Neuron (in vitro differentiated cells): Measurements from ENCODE around the gene GOLGA6L7.
A peak's percentile ranks its signal among the peaks of the same experiment; 100 is the strongest.

Experiments used
- H2AFZ ChIP-seq: one replicate; pipeline ENCODE4 v1.6.1; 2013; ENCODE audit warnings: low read depth, mild to moderate bottlenecking, inconsistent platforms, low read length, moderate library complexity
- H3K27me3 ChIP-seq: one replicate; pipeline ENCODE4 v1.6.1; 2013; ENCODE audit warnings: low read length; ENCODE audit not compliant: insufficient read depth
- H3K36me3 ChIP-seq: one replicate; pipeline ENCODE4 v1.6.1; 2013; ENCODE audit warnings: low read length; ENCODE audit not compliant: insufficient read depth
- H3K4me1 ChIP-seq: one replicate; pipeline ENCODE4 v1.6.1; 2013; ENCODE audit warnings: low read length; ENCODE audit not compliant: insufficient read depth
- H3K4me3 ChIP-seq: 2 replicates; pipeline ENCODE4 v1.5.1; 2013; ENCODE audit warnings: mild to moderate bottlenecking, low read length, moderate library complexity
- H3K9me3 ChIP-seq: one replicate; pipeline ENCODE4 v1.6.1; 2013; ENCODE audit warnings: low read length

The GOLGA6L7 gene

DNA sequence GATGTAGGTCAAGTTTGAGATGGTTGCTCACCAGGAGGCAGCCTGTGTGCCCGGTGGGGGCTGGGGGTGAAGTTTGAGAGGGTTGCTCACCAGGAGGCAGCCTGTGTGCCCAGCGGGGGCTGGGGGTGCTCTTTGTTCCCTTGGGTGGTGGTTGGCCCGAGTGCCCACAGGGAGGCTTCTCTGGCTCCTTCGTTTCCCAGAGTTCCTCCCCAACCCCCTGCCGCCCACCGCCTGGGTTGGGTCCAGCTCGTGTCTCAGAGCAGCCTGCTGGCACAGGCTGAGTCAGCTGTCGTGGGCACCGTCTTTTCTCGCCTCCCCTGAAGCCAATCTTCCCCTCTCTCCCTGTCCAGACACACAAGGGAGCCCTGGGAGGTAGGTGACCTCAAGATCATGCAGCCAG is 40.5 kb upstream of the GOLGA6L7 start:
- Histone ChIP-seq H3K4me1 (peaks cover 18% of the 10 kb centered on the region), H3K4me3 (no peak overlapping the region), H3K36me3 (no peaks in the 10 kb centered on the region), H3K27me3 (no peaks in the 10 kb centered on the region), H2AFZ (no peak overlapping the region), H3K9me3 (no peaks in the 10 kb centered on the region)

DNA sequence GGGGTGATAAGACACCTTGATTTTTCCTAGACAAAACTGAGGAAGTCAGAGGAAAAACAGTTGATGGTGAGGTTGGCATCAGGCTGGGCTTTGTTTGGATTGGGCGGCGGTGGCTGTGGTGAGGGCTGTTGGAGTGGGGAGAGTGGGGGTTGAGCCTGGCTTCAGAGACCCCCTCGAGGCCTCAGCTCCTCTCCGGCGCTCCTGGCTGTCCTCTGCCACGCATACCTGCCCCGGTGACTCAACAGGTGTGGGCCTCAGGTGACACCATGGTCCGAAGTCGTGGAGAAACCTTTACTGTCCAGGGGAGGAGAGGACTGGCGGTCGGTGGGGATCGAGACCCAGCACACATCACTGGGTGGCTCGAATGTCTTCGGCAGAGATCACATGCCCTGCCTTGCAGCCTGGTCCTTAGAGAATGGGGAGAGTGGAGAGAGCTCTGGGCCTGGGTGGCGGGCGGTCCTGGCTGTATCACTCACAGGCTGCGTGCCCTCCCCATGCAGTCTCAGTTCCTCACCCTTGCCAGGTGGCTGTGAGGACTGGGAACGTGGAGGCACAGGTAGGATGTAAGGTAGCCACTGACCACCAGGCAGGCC is 40.0 kb upstream of the GOLGA6L7 start:
- Histone ChIP-seq H3K27me3 (no peaks in the 10 kb centered on the region), H3K36me3 (no peaks in the 10 kb centered on the region), H3K9me3 (no peaks in the 10 kb centered on the region), H2AFZ (no peak overlapping the region), H3K4me3 (no peak overlapping the region), H3K4me1 (peaks cover 18% of the 10 kb centered on the region)

DNA sequence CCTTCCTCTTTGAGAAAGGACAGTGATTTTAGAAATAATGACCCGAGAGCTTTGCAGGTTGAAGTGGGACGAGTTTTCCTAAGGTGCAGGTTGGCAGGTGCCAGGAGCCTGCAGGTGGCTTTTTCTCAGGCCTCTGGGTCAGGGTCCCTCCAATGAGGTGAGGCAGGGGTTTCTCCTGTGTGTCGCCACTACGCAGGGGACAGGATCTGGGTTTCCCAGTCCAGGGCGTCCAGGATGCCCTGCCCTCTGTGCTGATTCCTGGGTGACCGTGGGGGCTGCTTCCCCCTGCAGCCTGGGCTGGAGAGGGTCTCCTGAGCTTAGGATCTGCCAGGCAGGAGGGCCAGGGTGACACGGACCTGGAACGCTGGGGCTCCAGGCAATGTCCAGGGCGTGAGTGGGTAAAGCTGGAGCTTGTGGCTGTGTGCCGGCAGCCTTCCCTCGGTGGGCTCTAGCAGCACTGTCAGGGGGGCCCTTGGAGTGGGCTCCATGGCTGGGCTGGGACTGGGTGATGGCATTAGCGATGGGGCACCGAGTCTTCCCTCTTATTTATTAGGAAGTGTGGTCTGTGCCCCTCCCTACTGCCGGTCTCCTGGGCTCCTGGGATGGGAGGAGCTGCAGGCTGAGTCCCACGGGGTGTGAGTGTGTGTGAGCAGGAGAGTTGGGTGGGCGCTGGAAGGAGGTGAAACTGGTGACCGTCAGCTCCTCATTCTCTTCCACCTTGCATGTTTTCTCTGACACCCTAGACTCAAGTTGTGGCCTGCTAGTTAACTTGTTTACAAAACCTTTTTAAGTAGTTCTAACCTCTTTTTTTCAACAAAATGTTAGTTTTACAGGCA is 39.1 kb upstream of the GOLGA6L7 start:
- peak overlapping the region; percentile 81 for H3K4me3 ChIP-seq
- peaks cover 18% of the 10 kb centered on the region for H3K4me1 ChIP-seq
- no peaks in the 10 kb centered on the region for H3K9me3 ChIP-seq

DNA sequence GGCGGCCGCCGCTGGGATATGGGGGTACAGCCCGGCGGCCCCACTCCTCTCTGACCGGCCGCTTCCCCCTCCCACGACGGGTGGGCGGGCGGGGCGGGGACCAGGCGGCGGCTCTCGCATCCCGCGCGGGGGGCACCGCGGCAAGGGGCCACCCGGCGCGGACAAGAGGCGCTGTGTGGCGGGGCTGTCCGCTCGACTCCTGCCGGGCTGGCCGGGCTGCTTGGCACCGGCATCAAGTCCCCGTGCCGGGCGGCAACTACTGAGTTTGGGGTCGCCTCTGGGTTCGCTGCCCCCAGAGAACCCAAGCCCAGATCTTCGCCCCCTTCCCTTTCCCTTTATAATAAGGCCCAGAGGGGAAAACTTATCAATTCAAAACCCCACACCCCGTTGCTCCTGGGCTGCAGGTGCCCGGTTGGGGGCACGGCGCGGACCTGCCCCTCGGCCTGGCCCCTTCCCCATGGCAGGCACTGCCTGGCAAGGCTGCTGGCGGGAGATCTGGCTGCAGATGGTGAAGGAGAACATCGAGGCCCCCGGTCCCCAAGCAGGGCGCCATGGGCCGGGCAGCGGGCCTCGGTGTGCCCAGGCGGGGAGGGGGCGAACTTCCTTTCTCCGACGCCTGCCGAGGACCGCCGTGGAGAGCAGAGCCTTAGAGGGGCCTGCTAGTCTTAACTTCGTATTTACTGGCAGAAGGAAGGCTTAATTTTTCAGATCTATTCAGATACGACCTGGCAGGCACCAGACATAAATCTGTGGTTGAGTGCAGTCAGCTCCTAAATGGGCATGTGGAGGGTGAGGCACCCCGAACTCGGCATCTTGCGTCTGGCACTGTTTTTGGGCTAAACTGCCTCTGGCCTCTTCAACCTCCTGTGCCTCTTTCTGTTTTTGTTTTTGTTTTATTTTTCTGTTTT is 38.2 kb upstream of the GOLGA6L7 start:
- Histone ChIP-seq H3K27me3 (no peaks in the 10 kb centered on the region), H3K4me3 (peak overlapping the region; percentile 81), H2AFZ (peak overlapping the region; percentile 46), H3K9me3 (no peaks in the 10 kb centered on the region), H3K4me1 (peaks cover 18% of the 10 kb centered on the region), H3K36me3 (no peaks in the 10 kb centered on the region)

More for the DNA sequence above, 39.1 kb upstream of the GOLGA6L7 start:
- no peaks in the 10 kb centered on the region for H3K27me3 ChIP-seq
- H3K36me3 ChIP-seq: no peaks in the 10 kb centered on the region
- H2AFZ ChIP-seq: no peak overlapping the region

DNA sequence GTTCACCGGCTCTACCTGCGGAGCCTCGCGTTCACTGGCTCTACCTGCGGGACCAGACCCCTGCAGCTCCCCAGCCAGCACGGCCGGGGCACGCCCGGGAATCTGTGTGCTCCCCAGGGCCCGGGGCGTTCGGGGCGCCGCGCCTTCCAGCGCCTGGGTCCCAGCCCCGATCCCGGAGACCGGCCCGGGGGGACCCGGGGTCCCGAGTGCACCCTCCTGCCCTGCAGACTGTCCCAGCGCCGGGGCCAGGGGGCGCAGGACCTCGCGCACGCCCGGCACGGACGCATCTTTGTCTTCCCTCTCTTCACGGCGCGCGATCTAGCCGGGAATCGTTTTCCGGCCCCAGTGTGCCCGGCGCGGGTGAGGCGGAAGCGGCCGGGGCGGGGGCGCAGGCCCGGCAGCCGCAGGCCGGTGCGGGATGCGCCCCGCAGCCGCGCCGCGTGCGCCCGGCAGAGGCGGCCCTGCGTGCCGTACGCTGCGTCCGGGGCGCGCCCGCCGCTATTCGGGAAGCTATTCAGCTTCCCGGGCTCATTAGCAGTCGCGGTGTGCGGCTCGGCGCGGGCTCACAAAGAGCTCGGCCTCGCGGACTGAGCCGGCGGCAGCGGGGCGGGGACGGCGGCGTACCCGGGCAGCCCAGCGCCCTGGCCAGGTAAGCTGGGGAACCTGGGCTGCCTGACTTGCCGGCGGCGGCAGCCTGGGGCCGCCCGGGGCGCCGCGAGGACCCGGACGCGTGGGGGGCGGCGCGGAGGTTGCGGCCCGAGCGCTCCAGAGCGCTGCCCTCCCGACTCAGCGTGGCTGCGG is 37.4 kb upstream of the GOLGA6L7 start, which contains the start of gene APBA2:
TSS of gene APBA2 (plus strand) at position 345 of the 801 bp plus-strand sequence. CDS start 167,911 bp downstream, outside the sequence.
- H3K36me3 ChIP-seq: no peaks in the 10 kb centered on the region
- H2AFZ ChIP-seq: peak within 1 kb of the TSS; percentile 73
- H3K9me3 ChIP-seq: no peaks in the 10 kb centered on the region
- peak within 1 kb of the TSS; percentile 81 for H3K4me3 ChIP-seq
- peaks cover 18% of the 10 kb centered on the region for H3K4me1 ChIP-seq
- no peaks in the 10 kb centered on the region for H3K27me3 ChIP-seq

DNA sequence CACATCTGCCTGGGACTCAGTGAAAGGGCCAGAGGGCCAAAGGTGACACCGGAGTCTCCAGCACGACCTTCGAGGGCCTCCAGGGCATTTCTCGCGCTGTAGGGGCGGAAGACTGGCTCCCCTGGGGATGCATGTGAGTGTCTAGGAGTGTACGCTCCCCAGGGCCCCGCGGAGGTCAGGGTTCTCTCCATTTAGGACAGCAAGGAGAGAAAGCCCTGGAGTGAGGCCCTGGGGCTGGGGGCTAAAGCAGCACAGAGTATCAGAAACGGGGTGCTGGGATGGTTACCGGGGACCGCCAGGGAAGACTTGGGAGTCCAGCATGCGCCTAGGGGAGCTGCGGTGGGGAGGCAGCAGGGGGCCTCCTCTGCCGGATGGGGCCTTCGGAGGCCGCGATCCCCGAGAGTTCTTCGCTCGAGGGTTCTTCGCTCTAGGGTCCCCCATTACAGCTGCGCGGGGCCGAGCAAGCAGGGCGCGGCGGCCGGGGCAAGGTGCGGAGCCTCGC is 36.7 kb upstream of the GOLGA6L7 start:
- peaks cover 18% of the 10 kb centered on the region for H3K4me1 ChIP-seq
- no peaks in the 10 kb centered on the region for H3K36me3 ChIP-seq
- peak overlapping the region; percentile 81 for H3K4me3 ChIP-seq
- H3K27me3 ChIP-seq: no peaks in the 10 kb centered on the region
- H2AFZ ChIP-seq: peak overlapping the region; percentile 73
- no peaks in the 10 kb centered on the region for H3K9me3 ChIP-seq

DNA sequence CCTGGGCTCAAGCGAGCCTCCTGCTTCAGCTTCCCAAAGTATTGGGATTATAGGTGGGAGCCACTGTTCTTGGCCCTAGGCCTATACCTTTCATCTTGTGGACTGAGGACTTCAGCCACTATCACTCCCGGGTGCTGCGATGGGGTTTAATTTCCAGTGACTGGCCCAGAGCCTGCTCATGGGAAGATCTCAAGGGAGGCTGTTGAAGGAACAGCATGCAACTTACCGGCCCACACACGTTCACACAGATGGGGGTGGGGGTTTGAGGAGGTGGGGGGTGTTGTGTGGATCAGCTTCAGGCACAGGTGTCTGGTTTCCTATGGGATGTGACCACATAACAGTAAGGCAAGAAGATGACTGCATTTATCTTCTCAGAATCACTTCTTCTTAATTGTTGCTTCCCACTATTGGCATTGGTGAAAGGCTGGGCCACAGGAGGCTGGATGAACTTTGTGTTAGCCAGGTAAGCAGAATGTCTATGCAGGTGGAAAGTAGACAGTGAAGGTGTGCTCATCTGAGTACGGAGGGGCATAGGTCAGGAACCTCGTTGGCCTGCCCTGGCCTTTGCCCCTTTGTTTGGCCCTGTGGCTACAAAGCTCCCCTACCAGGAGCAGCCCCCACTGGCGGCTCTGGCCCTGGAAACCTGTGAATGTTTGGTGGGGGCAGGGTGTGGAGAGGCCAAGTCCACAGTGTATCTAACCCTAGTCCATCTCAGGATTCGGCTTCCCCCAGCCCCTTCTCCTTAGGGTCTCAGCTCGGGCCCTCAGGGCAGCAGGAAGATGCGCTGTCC is 35.9 kb upstream of the GOLGA6L7 start:
- no peak overlapping the region for H2AFZ ChIP-seq
- H3K36me3 ChIP-seq: no peaks in the 10 kb centered on the region
- H3K4me3 ChIP-seq: no peak overlapping the region
- peaks cover 18% of the 10 kb centered on the region for H3K4me1 ChIP-seq
- no peaks in the 10 kb centered on the region for H3K27me3 ChIP-seq
- no peaks in the 10 kb centered on the region for H3K9me3 ChIP-seq

DNA sequence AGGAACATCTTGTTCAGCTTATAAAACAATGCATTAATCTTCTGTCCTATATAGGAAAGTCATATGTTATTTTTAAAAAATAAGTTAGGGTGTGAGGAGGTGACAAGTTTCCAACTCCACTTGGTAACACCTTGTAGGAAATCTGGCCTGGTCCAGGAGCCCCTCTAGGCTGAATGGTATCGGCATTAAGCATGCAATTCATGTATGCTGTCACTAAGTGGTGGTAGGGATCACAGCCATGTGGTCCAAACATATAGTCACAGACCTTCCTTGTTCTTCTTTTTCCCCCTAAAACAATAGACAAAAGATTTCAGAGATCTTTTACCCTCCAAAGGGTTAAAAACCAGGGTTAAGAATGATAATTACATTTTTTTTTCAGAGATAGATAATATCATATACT is 33.2 kb upstream of the GOLGA6L7 start:
- no peaks in the 10 kb centered on the region for H3K9me3 ChIP-seq
- no peaks in the 10 kb centered on the region for H3K36me3 ChIP-seq
- no peaks in the 10 kb centered on the region for H3K27me3 ChIP-seq

DNA sequence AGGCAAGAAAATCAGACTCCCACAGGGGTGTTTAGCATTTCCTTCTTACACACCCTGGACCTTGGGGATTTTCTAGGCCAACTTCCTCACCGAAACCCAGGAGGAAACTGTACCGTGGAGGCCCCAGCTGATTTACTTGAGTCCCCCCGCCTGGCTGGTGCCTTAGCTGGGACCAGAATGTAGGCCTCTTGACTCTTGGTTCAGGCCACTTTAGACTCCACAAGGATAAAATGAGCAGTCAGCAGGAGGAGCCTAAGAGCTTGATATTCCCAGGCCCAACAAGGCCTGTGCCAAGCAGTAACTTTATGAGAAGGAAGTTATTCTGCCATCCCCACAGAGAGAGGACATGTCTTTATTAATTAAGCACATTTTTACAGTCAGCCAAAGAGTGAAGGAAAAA is 32.7 kb upstream of the GOLGA6L7 start:
- no peak overlapping the region for H3K4me3 ChIP-seq
- peaks cover 16% of the 10 kb centered on the region for H3K4me1 ChIP-seq
- H3K27me3 ChIP-seq: no peaks in the 10 kb centered on the region
- no peaks in the 10 kb centered on the region for H3K36me3 ChIP-seq
- no peaks in the 10 kb centered on the region for H3K9me3 ChIP-seq
- H2AFZ ChIP-seq: no peak overlapping the region

More for the DNA sequence above, 33.2 kb upstream of the GOLGA6L7 start:
- Histone ChIP-seq H2AFZ (no peak overlapping the region), H3K4me1 (peaks cover 13% of the 10 kb centered on the region), H3K4me3 (no peak overlapping the region)

DNA sequence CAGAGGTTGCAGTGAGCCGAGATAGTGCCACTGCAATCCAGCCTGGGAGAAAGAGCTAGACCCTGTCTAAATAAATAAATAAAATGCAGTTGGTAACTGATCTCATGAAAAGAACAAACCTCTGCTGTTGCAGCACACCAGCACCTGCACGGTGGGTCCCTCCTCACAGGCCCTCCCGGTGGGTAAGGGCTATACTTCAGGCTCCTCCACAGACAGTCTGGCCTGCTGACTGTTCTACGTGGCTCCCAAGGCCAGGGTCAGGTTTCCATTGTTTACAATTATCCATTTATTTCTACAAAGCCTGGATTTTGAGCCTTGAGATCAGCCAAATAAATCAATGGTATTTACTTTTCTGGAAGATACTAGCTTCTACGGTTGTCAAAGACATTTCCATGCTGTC is 32.2 kb upstream of the GOLGA6L7 start:
- Histone ChIP-seq H3K4me1 (peaks cover 21% of the 10 kb centered on the region), H3K27me3 (no peaks in the 10 kb centered on the region), H3K36me3 (no peaks in the 10 kb centered on the region), H3K4me3 (no peak overlapping the region), H2AFZ (no peak overlapping the region), H3K9me3 (no peaks in the 10 kb centered on the region)

DNA sequence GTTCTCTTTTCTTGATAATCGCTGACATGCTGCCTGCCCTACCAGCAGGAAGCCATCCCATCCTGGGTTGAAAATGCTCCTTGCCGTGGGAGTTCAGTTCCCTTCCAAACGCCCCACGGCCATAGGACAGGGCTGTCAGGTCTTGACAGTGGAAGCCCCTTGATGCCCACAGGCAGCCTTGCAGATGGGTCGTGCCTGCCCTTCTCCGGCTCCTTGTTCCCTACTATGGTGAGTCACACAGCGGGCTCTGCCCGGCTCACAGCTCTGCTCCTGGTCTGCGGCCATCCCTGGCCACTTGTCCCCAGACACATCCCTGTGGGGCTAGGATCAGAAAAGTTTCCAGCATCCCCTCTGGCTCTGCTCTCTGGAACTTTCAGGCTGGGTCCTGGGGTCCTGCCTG is 31.1 kb upstream of the GOLGA6L7 start:
- Histone ChIP-seq H3K4me3 (no peak overlapping the region), H3K36me3 (no peaks in the 10 kb centered on the region), H3K9me3 (no peaks in the 10 kb centered on the region)

More for the DNA sequence above, 31.1 kb upstream of the GOLGA6L7 start:
- no peak overlapping the region for H2AFZ ChIP-seq
- H3K27me3 ChIP-seq: no peaks in the 10 kb centered on the region
- peaks cover 16% of the 10 kb centered on the region for H3K4me1 ChIP-seq
